GM03348 (cell line): ENCODE results near the gene SFMBT1.

Experiments used
- DNase-seq: peaks from one replicate; pipeline ENCODE4 v3.0.0; 2012; ENCODE audit warnings: low spot score

Gene SFMBT1

DNA sequence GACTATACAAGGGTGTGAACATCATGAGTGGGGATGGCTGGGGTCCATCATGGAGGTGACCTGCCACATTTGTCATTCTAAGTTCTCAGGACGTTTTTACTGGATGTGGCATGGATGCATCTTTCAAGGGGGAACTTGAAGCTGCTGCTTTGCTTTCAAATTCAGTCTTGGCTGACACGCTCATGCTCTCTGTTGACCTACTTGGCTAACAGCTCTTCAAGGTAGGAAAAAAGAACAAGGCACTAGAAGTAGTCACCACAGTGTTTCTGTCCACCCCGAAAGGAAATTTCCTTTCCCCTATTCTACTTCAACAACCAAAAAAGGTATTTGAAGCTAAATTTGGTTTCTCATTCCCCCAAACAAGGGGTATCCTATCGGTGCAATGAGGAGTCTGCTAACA is 163.5 kb downstream of the SFMBT1 start:
- DNase-seq, result no peak

GRCh38 chr3:52881871-52882270 is 164.0 kb downstream of the SFMBT1 start:
- DNase-seq, result no peak

- no peak for DNase-seq
Measured at GRCh38 chr3:52880474-52880873, 165.4 kb downstream of the SFMBT1 start.

DNA sequence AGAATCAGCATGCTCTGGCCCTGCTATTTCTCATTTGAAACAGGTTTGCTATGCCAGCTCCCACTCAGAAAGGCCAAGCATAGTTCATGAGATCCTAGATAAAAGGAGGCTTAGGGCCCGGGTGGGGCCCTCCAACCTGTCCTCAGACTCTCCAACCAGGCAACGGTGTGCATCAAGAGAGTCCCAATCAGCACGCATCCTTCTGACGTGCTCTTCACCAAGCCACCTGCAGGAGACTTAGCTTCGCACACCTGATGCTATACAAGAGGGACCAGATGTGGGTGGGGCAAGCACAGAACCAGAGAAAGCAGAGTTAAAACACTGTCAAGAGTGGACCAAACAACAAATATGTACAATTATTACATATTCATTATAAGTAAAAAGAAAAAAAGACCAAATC is 165.8 kb downstream of the SFMBT1 start:
- DNase-seq, result no peak

GRCh38 chr3:52879581-52879980 is 166.3 kb downstream of the SFMBT1 start:
- DNase-seq, result no peak

DNA sequence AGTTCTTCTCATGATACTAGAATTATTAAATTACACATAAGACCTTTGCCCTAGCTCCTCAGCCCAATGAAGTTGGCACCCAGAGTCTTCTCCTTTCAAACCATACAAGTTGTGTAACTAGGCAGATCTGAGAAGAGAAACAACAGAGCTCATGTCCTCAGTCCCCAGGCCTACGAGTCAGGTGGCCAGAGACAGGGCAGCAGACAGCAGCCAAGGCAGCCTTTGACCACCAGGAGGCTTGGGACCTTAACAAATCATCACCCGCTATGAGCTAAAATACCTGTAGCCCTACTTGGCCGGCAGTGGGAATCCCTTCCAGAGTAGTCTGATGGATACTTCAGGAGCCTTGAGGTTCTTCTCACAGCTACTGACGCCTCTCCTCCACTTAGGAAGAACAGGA is 166.8 kb downstream of the SFMBT1 start:
- no peak for DNase-seq

DNA sequence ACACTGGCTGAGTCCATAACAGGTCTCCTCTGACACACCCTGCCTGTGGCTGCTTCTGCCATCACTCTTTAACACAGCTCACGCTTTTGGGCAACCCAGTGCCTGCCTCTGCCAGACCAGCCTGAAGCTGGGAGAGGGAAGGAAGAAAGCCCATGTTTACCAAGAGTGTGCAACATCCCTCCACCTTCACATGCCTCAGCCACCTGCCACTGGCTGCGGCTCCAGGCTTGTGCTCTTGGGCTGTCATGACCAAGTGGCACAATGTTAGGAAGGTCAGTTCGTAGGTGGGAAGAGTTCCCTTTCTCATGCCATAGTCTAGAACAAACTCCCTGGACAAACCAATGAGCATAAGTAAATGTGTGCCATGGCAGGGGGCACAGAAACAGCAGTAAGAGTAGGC is 168.8 kb downstream of the SFMBT1 start:
- no peak for DNase-seq

- no peak for DNase-seq
Measured at GRCh38 chr3:52874864-52875587, 170.8 kb downstream of the SFMBT1 start.

DNA sequence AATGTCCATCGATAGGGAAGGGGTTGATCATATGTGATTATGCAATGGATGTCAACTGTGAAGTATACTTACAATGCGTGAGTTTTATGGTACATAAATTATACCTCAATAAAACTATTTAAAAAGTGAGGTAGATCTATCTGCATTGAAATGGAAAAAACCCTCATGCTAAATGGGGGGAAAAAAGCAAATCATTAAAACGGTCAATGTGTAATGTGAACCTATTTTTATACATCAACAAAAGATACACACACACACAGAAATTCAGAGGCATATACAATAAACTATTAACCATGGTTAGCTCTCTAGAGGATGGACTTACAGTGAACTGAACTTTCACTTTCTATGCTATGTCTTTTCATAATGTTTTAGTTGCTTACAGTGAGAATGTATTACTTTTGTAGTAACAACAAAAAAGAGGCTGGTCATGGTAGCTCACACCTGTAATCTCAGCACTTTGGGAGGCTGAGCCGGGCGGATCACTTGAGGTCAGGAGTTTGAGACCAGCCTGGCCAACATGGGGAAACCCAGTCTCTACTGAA is 171.6 kb downstream of the SFMBT1 start:
- no peak for DNase-seq

DNA sequence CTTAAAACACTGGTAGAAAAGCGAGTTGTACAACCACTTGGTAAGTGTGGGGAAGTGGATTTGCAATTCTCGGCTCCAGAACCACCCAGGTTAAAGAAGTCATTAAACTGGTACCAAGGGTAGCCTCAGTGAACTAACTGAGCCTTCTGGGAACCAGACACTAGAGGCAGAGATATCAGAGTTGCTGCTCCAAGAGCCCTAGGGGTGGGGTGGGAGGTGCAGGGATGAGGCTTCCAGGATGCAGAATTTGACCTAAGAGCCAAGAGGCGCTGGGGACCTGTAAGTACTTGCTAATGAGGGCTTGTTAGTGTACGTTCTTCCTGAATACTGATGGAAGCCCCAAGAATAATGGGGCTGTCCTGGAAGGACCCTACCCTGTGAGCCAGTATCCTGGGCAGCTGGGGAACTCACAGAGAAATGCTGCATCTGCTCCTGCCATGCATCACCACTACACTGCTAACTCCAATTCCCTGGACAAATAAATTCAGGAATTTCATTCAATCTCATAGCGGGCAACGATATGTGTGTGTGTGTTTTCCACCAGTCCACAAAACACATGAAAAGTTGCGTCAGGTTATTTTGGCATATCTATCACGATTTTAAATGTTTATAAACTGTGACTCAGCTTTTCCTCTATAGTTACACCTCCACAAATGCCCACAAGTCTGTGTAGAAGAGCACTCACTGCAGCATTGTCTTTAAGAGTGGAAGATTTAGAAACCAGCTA is 172.3 kb downstream of the SFMBT1 start:
- no peak for DNase-seq

DNA sequence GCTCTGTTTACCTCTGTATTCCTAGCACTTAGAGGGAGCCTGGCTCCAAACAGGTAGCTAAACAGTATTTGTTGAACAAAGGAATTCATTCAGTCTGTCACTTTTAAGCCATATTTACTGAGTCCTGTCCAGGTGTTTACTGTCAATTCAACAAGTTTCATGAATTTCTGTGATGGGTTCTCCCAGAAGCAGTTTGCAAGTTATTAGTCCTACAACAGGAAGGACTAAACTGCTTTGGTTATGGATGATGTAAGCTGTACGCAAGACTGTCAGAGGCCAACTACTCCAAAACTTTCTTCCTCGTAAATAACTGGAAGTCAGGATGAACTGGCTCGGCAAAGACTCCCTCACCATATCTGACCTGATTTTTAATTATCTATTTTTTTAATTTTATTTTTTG is 173.6 kb downstream of the SFMBT1 start:
- DNase-seq, result no peak

GRCh38 chr3:52871761-52872160 is 174.1 kb downstream of the SFMBT1 start:
- no peak for DNase-seq

DNA sequence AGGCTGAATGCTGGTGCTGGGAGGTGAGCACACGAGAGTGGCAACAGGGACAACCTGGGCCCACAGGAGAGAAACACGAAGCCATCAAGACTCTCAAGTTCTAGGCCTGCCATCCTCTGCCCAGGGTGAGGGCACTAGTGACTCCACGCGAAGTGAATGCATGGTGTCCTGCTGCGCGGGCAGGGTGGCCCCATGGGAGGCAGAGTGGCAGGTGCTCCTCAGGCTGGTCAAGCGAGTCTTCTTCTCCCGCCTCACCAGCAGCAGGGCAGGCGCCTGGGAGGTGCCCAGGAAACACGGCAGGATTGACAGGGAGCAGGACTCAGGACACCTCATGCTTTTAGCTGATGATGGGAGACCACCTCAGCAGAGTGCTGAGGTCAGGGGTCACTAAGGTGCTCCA is 175.4 kb downstream of the SFMBT1 start:
- DNase-seq, result no peak

DNA sequence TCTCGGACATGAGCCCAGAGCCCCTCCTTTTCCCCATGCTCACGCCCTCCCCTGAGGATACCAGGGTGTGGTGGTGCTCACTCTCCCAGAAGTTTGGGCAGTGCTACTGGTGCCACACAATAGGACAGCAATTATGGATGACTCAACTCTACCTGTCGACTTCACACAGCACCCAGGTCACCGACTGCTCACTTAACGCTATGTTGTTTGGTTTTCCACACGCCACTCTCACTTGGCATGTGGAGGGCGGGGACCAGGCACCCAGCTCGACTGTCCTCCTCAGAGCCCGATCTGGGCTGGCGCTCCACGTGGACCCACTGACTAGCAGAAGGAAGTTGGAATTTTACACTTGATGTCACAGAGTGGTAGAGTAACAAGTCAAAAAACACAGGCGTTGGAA is 179.4 kb downstream of the SFMBT1 start:
- no peak for DNase-seq

DNA sequence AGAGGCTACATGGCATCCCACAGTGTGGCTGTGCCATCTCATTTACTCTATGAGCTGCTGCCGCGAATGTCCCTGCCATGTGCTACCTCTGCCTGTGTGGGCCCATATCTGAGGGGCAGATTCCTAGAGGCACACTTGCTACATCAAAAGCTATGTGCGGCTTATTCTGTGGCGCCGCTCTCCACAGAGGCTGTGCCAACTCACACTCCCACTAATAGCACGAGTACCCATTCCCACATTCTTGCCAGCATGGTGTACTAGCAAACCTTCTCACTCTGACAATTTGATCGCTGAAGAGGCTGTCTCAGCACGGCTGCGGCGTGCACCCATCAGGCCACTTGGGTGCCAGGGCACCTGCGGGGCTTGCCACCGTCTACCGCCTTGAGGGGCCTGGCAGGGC is 179.9 kb downstream of the SFMBT1 start:
- DNase-seq, result no peak

DNA sequence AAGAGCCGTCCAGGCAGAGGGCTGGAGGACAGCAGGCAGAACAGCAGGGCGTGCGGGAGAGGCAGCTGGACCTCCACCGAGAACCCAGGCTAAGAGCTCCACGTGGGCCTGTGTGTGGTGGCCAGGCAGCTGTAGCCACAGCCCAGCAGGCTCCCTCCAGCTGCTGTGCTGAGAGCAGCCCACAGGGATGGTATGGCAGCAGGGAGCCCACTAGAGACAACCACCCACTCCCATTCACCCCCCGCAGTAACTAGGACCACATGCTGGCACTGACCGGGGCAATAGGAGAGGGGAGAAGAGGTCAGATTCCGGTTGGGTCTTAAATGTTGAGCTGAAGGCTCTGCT is 185.5 kb downstream of the SFMBT1 start:
- no peak for DNase-seq

- DNase-seq, result no peak
Measured at GRCh38 chr3:52859686-52860423, 186.0 kb downstream of the SFMBT1 start.

GRCh38 chr3:52857864-52858263 is 188.0 kb downstream of the SFMBT1 start:
- no peak for DNase-seq

GRCh38 chr3:52857133-52857532 is 188.7 kb downstream of the SFMBT1 start:
- no peak for DNase-seq

DNA sequence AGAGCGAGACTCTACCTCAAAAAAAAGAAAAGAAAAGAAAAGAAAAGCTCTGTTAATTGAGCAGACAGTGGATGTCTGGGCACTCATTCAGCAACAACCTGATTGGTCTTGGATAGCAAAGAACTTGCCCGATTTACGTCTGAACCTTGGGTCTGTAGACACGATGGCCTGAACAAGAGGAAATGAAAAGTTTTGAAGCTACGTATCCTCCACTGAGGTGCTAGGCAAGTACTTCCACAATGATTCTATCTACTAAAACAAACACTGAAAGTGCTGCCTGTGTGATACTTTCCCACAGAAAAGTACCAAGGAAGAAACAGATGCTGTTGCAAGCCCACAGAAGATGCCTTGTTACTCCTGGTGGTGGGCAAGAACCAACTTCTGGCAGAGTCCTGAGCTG is 189.2 kb downstream of the SFMBT1 start:
- no peak for DNase-seq

GRCh38 chr3:52854013-52854412 is 191.9 kb downstream of the SFMBT1 start:
- no peak for DNase-seq
